Measurements from ENCODE around the gene TMEM59L.

DNA sequence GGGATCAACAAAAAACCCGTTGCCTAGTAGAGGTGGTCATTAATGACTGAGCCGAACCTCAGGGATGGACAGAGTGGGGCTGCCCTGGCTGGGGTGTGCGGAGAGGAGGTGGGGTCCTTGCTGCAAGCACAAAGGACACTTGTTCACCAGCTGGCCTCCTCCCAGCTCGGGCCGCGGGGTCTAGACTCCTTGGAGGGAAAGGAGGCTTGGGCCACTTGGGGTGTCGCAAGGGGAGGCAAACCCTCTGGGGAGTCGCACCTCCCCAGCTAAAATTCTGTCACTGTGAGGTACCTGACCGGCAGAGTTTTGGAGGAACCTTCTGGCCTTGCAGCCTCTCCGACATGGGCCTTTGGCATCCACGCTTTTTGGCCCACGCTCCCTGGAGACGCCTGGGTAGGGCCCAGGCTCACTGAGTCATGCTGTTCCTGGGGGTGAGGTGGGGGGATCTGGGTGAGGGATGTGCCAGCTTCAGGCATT is 32.4 kb downstream of the TMEM59L start:
- TF ChIP-seq POLR2A (IDR thresholded peaks at IDR 0.05; ENCODE audit: low read depth, low read length) (no peak), POLR2AphosphoS5 (IDR thresholded peaks at IDR 0.05; ENCODE audit: low read depth, low read length) (no peak), TAF1 (IDR thresholded peaks at IDR 0.05; ENCODE audit: low read depth, low read length) (no peak), PAX5 (IDR thresholded peaks at IDR 0.05; ENCODE audit: insufficient read depth, low read length, severe bottlenecking) (no peak)

Data from GM12891 (cell line).